Mucosa of descending colon (tissue), 3 donors: ENCODE results near the gene SH2D3A. TPM values are rescaled to one million over a fixed set of nuclear protein-coding genes. Genes with fewer than 3 reads are reported as not detected.
"Not testable (repeated sequence)": the region's sequence is repeated elsewhere in the genome, so short reads cannot be mapped to it uniquely, and the experiment has no call there.

ENCODE experiments used
- ATAC-seq: fragments of 200-7000 bp; cut with Tn5 transposase; one replicate; pipeline ENCODE4 v1.9.1; 2020; ENCODE audit warnings: mild to moderate bottlenecking, moderate library complexity
- DNase-seq, 3 donors: peaks; one replicate each; pipeline ENCODE4 v3.0.0-alpha.2; 2020
- H3K36me3 ChIP-seq: fragments of 200-600 bp; one replicate; pipeline ENCODE4 v1.8.0; 2021; ENCODE audit warnings: low read depth, mild to moderate bottlenecking
- H3K4me1 ChIP-seq: fragments of 200-600 bp; one replicate; pipeline ENCODE4 v1.8.0; 2021; ENCODE audit warnings: low read depth, mild to moderate bottlenecking
- H3K4me3 ChIP-seq: fragments of 200-600 bp; one replicate; pipeline ENCODE4 v1.8.0; 2021; ENCODE audit warnings: mild to moderate bottlenecking
- H3K9me3 ChIP-seq: fragments of 200-600 bp; one replicate; pipeline ENCODE4 v1.8.0; 2021; ENCODE audit warnings: mild to moderate bottlenecking
- CTCF ChIP-seq: fragments of 200-600 bp; IDR thresholded peaks from one replicate; pipeline ENCODE4 v1.8.0; 2022; ENCODE audit warnings: antibody characterized with exemption, mild to moderate bottlenecking
- intact Hi-C, 2 donors: fragments of 100-400 bp; cut with DNase I in 1 of 2; cut with micrococcal nuclease in 1 of 2; formaldehyde crosslinking; loops; one replicate each; pipeline versions ENCODE4 v1.11.0 to v1.11.1; 2022; cut with DNase I, micrococcal nuclease
- total RNA-seq, 3 donors: library from RNA; stranded (reverse); fragmentation: NEBNext Ultra II Directional in 2 of 3; extraction: Animal tissue kit (Norgen Biotek cat#: 25700) in 2 of 3; gene quantifications; one replicate each; pipeline versions ENCODE4 v1.2.1 to v1.2.4, GENCODE V29; 2021 to 2023
- donor health status: DM: no; HTN: no; CAD: no; lungs with moderate emphysema.
- donor health status: DM: no; HTN: no; CAD: no.
- donor health status: DM: no; HTN: yes; CAD: no.

SH2D3A gene
- total RNA-seq, 3 donors from 2014 or later, result 26.4 to 80.5 (median 40.5) TPM

GRCh38 chr19:6774821-6775707 lies 7.8 kb upstream of the SH2D3A start:
- DNase-seq, result no peak
- Histone ChIP-seq H3K4me3 (no peak overlapping the region), H3K9me3 (no peaks in the 10 kb centered on the region), H3K36me3 (no peaks in the 10 kb centered on the region), H3K4me1 (no peaks in the 10 kb centered on the region)
- no peak for TF ChIP-seq CTCF
- intact Hi-C loops, result no loop called here
- ATAC-seq, result no peak

GRCh38 chr19:6773323-6773931 lies 6.2 kb upstream of the SH2D3A start:
- peak; percentile 40 to 85 (median 62) for DNase-seq
- peak; percentile 57 for ATAC-seq

GRCh38 chr19:6772866-6773322 lies 5.7 kb upstream of the SH2D3A start:
- Histone ChIP-seq H3K9me3 (no peaks in the 10 kb centered on the region), H3K4me3 (peak overlapping the region; percentile 22), H3K4me1 (peaks cover 5% of the 10 kb centered on the region), H3K36me3 (no peaks in the 10 kb centered on the region)
- DNase-seq, result no peak
- intact Hi-C loops, result no loop called here
- no peak for TF ChIP-seq CTCF
- ATAC-seq, result no peak

More at GRCh38 chr19:6773323-6773931, 6.2 kb upstream of the SH2D3A start:
- H3K36me3 ChIP-seq, result no peaks in the 10 kb centered on the region
- TF ChIP-seq CTCF, result no peak
- H3K4me1 ChIP-seq, result no peaks in the 10 kb centered on the region
- H3K9me3 ChIP-seq, result no peaks in the 10 kb centered on the region
- intact Hi-C loops, result no loop called here
- no peak overlapping the region for H3K4me3 ChIP-seq

- ATAC-seq (peak; percentile 75), DNase-seq (peak; percentile 79 to 91 (median 83))
- Histone ChIP-seq H3K36me3 (no peaks in the 10 kb centered on the region), H3K4me1 (peaks cover 10% of the 10 kb centered on the region), H3K4me3 (peak within 1 kb of the TSS; percentile 22), H3K9me3 (no peaks in the 10 kb centered on the region)
- intact Hi-C loops, result no loop called here
- no peak for TF ChIP-seq CTCF
Observed at GRCh38 chr19:6772028-6772865, 5.0 kb upstream of the SH2D3A start, which contains the start of gene VAV1. TSS of gene VAV1 (plus strand) at chr19:6772708. CDS start at chr19:6772808, 100 bp downstream.

GRCh38 chr19:6771648-6772027 lies 4.4 kb upstream of the SH2D3A start:
- H3K4me1 ChIP-seq, DNase-seq, H3K4me3 ChIP-seq, H3K9me3 ChIP-seq, intact Hi-C loops, ATAC-seq, H3K36me3 ChIP-seq: not testable (repeated sequence)
